Measurements from ENCODE around the gene MAN1A1.

The MAN1A1 gene

DNA sequence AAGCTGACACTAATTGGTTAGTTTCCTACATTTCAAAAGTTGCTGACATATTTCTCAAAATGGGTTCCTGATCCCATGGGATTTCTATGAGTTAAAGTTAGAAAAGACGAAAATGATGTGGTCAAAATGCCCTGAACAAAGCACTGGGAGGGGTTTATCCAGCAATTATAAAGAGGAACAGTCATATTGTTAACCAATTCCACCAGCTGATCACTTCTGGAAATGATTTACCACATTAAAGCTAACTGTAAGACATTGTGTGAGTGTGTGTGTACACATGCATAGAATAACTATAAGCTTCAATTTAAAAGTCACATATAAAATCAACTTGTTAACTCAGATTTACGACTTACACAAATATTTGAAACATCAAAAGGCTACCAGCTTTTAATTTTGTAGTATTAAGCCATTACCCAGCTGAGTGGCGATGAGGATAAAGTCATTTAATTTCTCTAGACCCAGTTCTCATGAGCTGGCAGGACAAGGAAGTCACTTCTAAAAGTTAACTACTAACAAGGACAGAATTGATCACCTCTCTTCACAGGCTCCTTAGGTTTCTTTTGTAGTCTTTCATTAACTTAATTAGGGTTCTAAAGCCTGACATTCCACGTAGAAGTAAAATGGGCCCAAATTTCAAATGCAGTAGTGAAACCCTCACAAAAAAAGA is 40.4 kb downstream of the MAN1A1 start:
- TF ChIP-seq, protein P1, sequence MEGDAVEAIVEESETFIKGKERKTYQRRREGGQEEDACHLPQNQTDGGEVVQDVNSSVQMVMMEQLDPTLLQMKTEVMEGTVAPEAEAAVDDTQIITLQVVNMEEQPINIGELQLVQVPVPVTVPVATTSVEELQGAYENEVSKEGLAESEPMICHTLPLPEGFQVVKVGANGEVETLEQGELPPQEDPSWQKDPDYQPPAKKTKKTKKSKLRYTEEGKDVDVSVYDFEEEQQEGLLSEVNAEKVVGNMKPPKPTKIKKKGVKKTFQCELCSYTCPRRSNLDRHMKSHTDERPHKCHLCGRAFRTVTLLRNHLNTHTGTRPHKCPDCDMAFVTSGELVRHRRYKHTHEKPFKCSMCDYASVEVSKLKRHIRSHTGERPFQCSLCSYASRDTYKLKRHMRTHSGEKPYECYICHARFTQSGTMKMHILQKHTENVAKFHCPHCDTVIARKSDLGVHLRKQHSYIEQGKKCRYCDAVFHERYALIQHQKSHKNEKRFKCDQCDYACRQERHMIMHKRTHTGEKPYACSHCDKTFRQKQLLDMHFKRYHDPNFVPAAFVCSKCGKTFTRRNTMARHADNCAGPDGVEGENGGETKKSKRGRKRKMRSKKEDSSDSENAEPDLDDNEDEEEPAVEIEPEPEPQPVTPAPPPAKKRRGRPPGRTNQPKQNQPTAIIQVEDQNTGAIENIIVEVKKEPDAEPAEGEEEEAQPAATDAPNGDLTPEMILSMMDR (conservative IDR thresholded peaks at IDR 0.05), result no peak
- peak overlapping the region; percentile 61 for H3K27ac ChIP-seq

GRCh38 chr6:119308048-119308570 is 41.5 kb downstream of the MAN1A1 start:
- no peak overlapping the region for H3K27ac ChIP-seq
- TF ChIP-seq, protein P1 (conservative IDR thresholded peaks at IDR 0.05), result no peak

- no peak overlapping the region for H3K27ac ChIP-seq
- TF ChIP-seq, protein P1 (conservative IDR thresholded peaks at IDR 0.05), result no peak
These were observed 42.5 kb downstream of the MAN1A1 start for GRCh38 chr6:119307056-119307455.

- H3K27ac ChIP-seq, result no peak overlapping the region
- TF ChIP-seq, protein P1 (conservative IDR thresholded peaks at IDR 0.05), result no peak
These were observed 43.1 kb downstream of the MAN1A1 start for GRCh38 chr6:119306396-119306968.

GRCh38 chr6:119303164-119303887 is 46.2 kb downstream of the MAN1A1 start:
- no peak overlapping the region for H3K27ac ChIP-seq
- TF ChIP-seq, protein P1 (conservative IDR thresholded peaks at IDR 0.05), result no peak

DNA sequence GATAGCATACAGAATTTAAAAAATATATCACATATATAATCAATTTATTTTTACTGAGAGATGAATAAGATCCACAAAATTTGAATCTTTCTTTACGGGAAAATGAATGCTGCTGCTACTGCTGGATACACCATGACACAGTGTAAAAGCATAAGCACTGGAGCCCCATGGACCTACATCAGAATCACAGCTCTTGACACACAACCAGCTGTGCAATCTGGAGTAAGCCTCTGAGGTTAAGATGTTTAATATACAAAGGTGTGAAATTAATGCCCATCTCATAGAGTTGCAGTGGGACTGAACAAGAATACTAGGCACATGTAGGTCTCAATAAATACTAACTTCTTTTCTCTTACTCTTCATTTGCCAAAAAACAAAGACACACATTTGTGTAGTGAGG is 48.1 kb downstream of the MAN1A1 start:
- TF ChIP-seq, protein P1 (conservative IDR thresholded peaks at IDR 0.05), result no peak
- no peak overlapping the region for H3K27ac ChIP-seq

GRCh38 chr6:119299694-119300093 is 49.9 kb downstream of the MAN1A1 start:
- TF ChIP-seq, protein P1 (conservative IDR thresholded peaks at IDR 0.05), result no peak

More at GRCh38 chr6:119299694-119300093, 49.9 kb downstream of the MAN1A1 start:
- no peak overlapping the region for H3K27ac ChIP-seq
